Lower lobe of right lung (tissue), 2 donors: ENCODE measurements around the gene PCSK6. TPM values are rescaled to one million over a fixed set of nuclear protein-coding genes. Genes with fewer than 3 reads are reported as not detected.

Experiments used
- ATAC-seq, 2 donors: fragments of 200-7000 bp; cut with Tn5 transposase; one replicate each; pipeline ENCODE4 v1.9.1; 2020 to 2022; ENCODE audit warnings: mild to moderate bottlenecking in 2 of 2, moderate library complexity in 2 of 2
- DNase-seq: peaks from one replicate; pipeline ENCODE4 v3.0.0-alpha.2; 2020
- H3K27ac ChIP-seq: fragments of 200-600 bp; one replicate; pipeline ENCODE4 v1.8.0; 2022
- H3K27me3 ChIP-seq: fragments of 200-600 bp; one replicate; pipeline ENCODE4 v1.8.0; 2022; ENCODE audit warnings: low read depth
- H3K36me3 ChIP-seq: fragments of 200-600 bp; one replicate; pipeline ENCODE4 v1.8.0; 2022; ENCODE audit warnings: mild to moderate bottlenecking
- H3K4me1 ChIP-seq: fragments of 200-600 bp; one replicate; pipeline ENCODE4 v1.8.0; 2022
- H3K4me3 ChIP-seq: fragments of 200-600 bp; one replicate; pipeline ENCODE4 v1.8.0; 2022; ENCODE audit warnings: mild to moderate bottlenecking
- H3K9me3 ChIP-seq: fragments of 200-600 bp; one replicate; pipeline ENCODE4 v1.8.0; 2022
- intact Hi-C: fragments of 100-400 bp; cut with DNase I; formaldehyde crosslinking; loops from one replicate; pipeline ENCODE4 v1.11.0; 2022
- total RNA-seq: library from RNA; stranded (reverse); fragmentation: NEBNext Ultra II Directional; extraction: Animal tissue kit (Norgen Biotek cat#: 25700); gene quantifications from one replicate; pipeline ENCODE4 v1.2.1, GENCODE V29; 2021
- TF ChIP-seq, protein P1 (sequence below): fragments of 200-600 bp; IDR thresholded peaks from one replicate; pipeline ENCODE4 v1.8.0; 2022; ENCODE audit warnings: antibody characterized with exemption, mild to moderate bottlenecking
- donor health status: DM: no; HTN: yes; CAD: no; lungs with severe emphysema.

PCSK6 gene
- total RNA-seq, 1 donor from 2014 or later: 12.3 TPM

DNA sequence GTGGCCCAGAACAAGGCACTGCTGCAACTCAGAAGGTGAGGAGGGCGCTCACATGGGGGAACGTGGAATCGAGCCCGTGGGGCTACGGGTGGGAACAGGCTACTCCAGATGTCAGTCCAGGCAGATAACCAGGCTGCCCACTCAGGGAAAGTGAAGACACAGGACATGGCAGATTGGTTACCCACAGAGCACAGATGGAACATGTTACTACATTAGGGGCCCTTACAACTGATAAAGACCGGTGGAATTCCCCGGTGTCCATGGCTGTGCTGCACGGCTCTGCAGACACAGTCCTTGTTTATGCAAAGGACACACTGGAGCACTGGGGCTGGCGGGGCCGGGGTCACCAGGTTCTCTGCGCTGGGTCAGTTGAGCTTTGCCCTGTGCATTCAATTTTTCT lies 36.9 kb downstream of the PCSK6 start:
- H3K36me3 ChIP-seq: no peaks in the 10 kb centered on the region
- peaks cover 26% of the 10 kb centered on the region for H3K4me1 ChIP-seq
- no peaks in the 10 kb centered on the region for H3K27me3 ChIP-seq
- H3K4me3 ChIP-seq: no peak overlapping the region
- no peak for DNase-seq
- intact Hi-C loops: no loop called here
- H3K9me3 ChIP-seq: no peaks in the 10 kb centered on the region
- no peak overlapping the region for H3K27ac ChIP-seq
- TF ChIP-seq, protein P1, sequence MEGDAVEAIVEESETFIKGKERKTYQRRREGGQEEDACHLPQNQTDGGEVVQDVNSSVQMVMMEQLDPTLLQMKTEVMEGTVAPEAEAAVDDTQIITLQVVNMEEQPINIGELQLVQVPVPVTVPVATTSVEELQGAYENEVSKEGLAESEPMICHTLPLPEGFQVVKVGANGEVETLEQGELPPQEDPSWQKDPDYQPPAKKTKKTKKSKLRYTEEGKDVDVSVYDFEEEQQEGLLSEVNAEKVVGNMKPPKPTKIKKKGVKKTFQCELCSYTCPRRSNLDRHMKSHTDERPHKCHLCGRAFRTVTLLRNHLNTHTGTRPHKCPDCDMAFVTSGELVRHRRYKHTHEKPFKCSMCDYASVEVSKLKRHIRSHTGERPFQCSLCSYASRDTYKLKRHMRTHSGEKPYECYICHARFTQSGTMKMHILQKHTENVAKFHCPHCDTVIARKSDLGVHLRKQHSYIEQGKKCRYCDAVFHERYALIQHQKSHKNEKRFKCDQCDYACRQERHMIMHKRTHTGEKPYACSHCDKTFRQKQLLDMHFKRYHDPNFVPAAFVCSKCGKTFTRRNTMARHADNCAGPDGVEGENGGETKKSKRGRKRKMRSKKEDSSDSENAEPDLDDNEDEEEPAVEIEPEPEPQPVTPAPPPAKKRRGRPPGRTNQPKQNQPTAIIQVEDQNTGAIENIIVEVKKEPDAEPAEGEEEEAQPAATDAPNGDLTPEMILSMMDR: no peak
- ATAC-seq: no peak

DNA sequence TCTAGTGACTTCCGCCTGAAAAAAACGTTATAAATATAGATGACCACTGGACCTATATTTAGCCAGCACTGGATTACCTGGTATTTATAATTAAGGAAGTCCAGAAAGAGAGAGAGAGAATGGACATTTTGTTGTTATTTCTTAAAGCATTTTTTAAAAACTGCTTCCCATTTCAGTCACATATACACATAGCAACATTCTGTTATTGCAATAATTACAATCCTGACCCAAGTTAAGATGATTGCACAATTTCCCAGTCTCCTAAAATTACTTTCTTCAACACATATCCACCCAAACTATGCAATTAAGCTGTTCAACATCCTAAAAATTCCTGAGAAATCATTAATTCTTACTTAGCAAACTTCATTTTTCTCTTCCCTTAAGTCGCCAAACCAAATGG lies 37.7 kb downstream of the PCSK6 start:
- Histone ChIP-seq H3K4me3 (no peak overlapping the region), H3K27ac (no peak overlapping the region)
- intact Hi-C loops: no loop called here

DNA sequence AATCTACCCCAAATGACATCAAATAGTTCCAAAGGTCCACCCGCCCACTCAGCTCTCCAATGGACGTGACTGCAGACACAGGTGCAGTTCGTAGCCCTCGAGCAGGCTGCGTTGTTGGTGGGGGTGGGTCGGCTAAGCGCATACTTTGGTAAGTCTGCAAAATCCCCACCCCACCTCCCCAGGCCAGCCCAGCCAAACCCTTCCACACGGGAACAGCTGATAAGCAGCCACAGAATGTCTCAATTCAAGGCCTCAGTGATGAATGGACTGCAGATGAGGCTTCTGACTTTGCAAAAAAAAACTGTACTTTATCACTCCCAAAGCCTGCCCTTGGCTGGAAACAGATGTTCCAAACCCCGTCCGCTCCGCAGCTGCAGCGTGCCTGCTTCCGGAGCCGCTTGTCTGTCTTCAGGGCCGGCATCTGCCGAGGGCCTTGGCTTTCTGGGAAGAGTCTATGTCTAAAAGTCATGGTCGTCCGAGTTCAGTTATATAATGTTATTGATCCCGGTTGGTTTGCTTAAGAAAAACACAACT lies 38.2 kb downstream of the PCSK6 start:
- H3K9me3 ChIP-seq: no peaks in the 10 kb centered on the region
- no peak overlapping the region for H3K4me3 ChIP-seq
- peaks cover 35% of the 10 kb centered on the region for H3K4me1 ChIP-seq
- H3K36me3 ChIP-seq: no peaks in the 10 kb centered on the region
- no peaks in the 10 kb centered on the region for H3K27me3 ChIP-seq
- intact Hi-C loops: no loop called here
- ATAC-seq: peak; percentile 39 to 44
- DNase-seq: no peak
- TF ChIP-seq, protein P1: no peak
- H3K27ac ChIP-seq: no peak overlapping the region

More for the DNA sequence above, 37.7 kb downstream of the PCSK6 start:
- Histone ChIP-seq H3K36me3 (no peaks in the 10 kb centered on the region), H3K4me1 (peaks cover 30% of the 10 kb centered on the region), H3K9me3 (no peaks in the 10 kb centered on the region), H3K27me3 (no peaks in the 10 kb centered on the region)
- TF ChIP-seq, protein P1: no peak
- DNase-seq: no peak
- ATAC-seq: no peak

DNA sequence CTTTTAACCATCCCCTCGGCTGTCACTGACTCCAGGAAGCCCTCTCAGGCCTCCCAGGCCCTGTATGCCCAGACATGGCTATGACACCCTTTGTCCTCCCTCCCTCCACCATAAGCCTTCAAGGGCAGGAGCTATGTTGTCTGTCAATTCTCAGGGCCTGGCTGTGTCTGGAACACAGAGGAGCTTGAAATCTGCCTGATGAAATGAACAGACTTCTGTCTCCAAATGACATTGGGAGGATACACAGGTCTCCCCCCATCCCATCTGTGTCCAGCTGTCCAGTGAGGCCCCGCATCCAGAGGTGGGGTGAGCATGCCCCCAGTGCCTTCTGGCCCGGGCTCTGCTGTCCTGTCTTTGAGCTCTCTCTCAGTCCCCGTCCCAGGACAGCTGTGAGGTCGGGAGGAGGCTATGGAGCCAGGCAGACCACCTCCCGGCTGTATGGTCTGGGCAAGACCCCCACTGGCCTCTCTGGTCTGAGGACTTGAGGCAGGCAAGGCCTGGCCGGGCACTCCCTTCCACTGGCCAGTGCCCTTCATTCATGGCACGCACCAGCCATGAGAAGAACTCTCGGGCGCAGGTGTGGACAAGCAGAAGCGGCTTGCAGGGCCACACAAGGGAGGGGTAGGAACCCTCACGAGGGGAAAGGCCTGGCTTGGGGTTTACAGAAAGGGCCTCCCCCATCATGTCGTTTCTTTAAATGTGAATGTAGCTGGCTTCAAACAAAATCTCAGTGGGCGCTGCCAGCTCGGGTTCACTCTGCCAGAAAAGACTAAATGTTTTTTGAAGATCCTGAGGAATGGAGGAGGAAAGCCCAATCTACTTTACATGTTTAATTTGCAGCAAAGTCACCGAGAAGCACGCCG lies 38.9 kb downstream of the PCSK6 start:
- no peaks in the 10 kb centered on the region for H3K36me3 ChIP-seq
- DNase-seq (no peak), ATAC-seq (no peak)
- TF ChIP-seq, protein P1: no peak
- H3K4me1 ChIP-seq: peaks cover 35% of the 10 kb centered on the region
- H3K27me3 ChIP-seq: no peaks in the 10 kb centered on the region
- H3K9me3 ChIP-seq: no peaks in the 10 kb centered on the region
- no peak overlapping the region for H3K4me3 ChIP-seq
- intact Hi-C loops: no loop called here
- no peak overlapping the region for H3K27ac ChIP-seq

DNA sequence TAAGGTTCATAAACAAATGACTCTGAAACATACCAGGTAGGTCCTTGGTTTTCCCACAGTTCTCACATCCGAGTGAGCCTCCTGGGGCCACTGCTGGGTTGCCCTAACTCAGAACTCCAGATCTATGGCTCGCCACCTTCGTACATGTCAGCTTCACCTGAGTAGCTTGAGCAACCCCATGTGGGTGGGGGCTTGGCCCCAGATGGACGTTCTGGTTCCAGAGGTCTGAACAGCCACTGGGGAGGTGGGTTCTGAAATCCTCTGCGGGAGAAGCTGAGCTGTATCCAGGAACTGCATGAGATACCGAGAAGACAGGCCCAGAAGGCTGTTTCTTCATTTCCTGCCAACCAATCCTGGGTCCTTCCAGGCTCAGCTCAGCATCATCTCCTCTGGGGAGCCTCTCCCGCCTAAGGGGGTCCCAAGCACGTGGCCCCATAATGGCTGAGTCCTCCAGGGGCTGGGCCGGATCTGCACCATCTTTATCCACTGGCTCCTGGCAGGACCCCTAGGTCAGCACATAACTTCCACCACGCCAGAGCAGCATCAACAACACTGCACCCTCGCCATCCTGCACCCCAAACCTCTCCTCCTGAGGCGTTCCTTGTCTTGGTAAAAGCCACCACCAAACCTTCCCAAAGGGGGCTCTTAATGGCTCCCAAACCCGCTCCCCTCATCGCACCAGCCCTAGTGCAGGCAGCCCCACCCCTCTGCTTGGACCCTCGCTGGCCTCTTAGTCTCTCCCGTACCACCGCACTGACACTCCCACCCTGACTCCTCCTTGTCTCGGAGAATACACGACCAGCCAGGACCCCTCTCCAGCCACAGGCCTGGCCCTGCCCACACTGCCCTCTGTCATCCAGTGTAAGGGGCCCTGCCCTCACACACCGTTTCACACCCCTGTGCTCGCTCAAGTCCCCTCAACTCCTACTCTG lies 39.8 kb downstream of the PCSK6 start:
- H3K27me3 ChIP-seq: no peaks in the 10 kb centered on the region
- peaks cover 37% of the 10 kb centered on the region for H3K4me1 ChIP-seq
- no peaks in the 10 kb centered on the region for H3K9me3 ChIP-seq
- ATAC-seq (no peak), DNase-seq (no peak)
- H3K36me3 ChIP-seq: no peaks in the 10 kb centered on the region
- TF ChIP-seq, protein P1: no peak
- H3K27ac ChIP-seq: no peak overlapping the region
- no peak overlapping the region for H3K4me3 ChIP-seq
- intact Hi-C loops: no loop called here
